ENCODE measurements around the gene NRP1. TPM values are rescaled to one million over a fixed set of nuclear protein-coding genes. Genes with fewer than 3 reads are reported as not detected.

NRP1 gene
- total and polyA plus RNA-seq, 2 donors (not counting 3 experiments of a cell fraction or from before 2014, with no cell fraction given): 122 to 306 TPM

DNA sequence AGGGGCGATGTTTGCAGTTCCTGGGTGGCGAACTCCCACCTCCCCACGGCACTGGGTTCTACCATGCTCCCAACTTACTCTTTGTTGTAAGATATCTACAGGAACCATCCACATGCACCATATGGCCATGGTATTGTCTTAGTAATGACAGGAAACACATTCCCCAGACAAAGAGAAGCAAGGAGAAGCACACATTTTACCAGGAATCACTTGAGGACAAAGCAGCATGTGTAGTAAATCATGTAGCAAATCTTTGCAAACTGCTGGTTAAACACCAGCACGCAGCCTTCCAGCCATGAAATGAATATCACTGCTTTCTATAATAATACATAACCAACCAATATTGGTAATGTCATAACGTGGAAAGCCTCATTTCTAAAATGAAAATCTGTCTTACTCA lies 101.2 kb downstream of the NRP1 start:
- Histone ChIP-seq H3K9me1 (replicated peaks; ENCODE audit: control insufficient read depth, extremely low read depth, insufficient read depth, low read length) (no peaks in the 10 kb centered on the region), H3K27ac (ENCODE audit: insufficient read depth, low read depth, low read length) (peak overlapping the region; percentile 99), H3K4me2 (ENCODE audit: insufficient read depth, low read length) (peak overlapping the region; percentile 20), H3K9ac (replicated peaks; ENCODE audit: extremely low read depth, insufficient read depth, low read length) (peak overlapping the region; percentile 82), H4K20me1 (replicated peaks; ENCODE audit: control insufficient read depth, extremely low read depth, insufficient read depth, low read length) (no peaks in the 10 kb centered on the region), H3K4me3 (replicated peaks in 1 of 3; ENCODE audit: insufficient read depth in 1 of 3, low read depth in 1 of 3, low read length in 3 of 3) (no peak overlapping the region), H3K79me2 (ENCODE audit: control insufficient read depth, insufficient read depth, low read length) (peaks cover 50% of the 10 kb centered on the region), H3K27me3 (ENCODE audit: control insufficient read depth in 2 of 2, insufficient read depth in 2 of 2, low read length in 2 of 2) (no peaks in the 10 kb centered on the region), H3K4me1 (ENCODE audit: control insufficient read depth, extremely low read depth, insufficient read depth, low read length) (peaks cover 85% of the 10 kb centered on the region), H3K9me3 (replicated peaks; ENCODE audit: control insufficient read depth, insufficient read depth, low read length) (no peaks in the 10 kb centered on the region), H2AFZ (ENCODE audit: low read depth, low read length) (no peak overlapping the region), H3K36me3 (ENCODE audit: control insufficient read depth in 2 of 2, extremely low read depth in 1 of 2, insufficient read depth in 2 of 2, low read length in 2 of 2) (peaks cover 0 to 2% of the 10 kb centered on the region in 2 experiments)
- ChIA-PET CTCF (interaction anchor here (0.7 to 2.2 kb wide), 12 partner anchors 10 to 1406 kb away, joined by 3 to 20 read pairs (median 5); no protein-coding TSS in a partner anchor), POLR2A (interaction anchor here (1.0 to 1.3 kb wide), 4 partner anchors 16 to 34 kb away, joined by 3 to 11 read pairs (median 6); no protein-coding TSS in a partner anchor)
- FAIRE-seq (peak; percentile 4), DNase-seq (ENCODE audit: low read depth, low spot score) (peak; percentile 91)
- dilution Hi-C loops (cut with MboI; ENCODE audit: extremely low pct_ligation_motif_present, low sequenced_read_pairs) (no loop called here), intact Hi-C loops (cut with micrococcal nuclease) (loop anchor here (1.0 kb wide), 5 partner anchors 16 to 40 kb away; no protein-coding TSS in a partner anchor)
- BruUV-seq (replicated peaks): TSS peak; percentile 84
- TF ChIP-seq POLR2A (IDR thresholded peaks at IDR 0.05; ENCODE audit: low read depth, low read length) (no peak), FOS (IDR thresholded peaks at IDR 0.05; ENCODE audit: borderline replicate concordance, insufficient read depth, low read length) (no peak), JUN (IDR thresholded peaks at IDR 0.05; ENCODE audit: borderline replicate concordance, insufficient read depth, insufficient read length, low read depth) (no peak), MYC (IDR thresholded peaks at IDR 0.05; ENCODE audit: low read depth, low read length) (no peak), CTCF (IDR thresholded peaks at IDR 0.05; ENCODE audit: extremely low read depth in 1 of 2, insufficient read depth in 1 of 2, low read depth in 1 of 2, low read length in 2 of 2) (no peak), GATA2 (IDR thresholded peaks at IDR 0.05; ENCODE audit: insufficient read depth, insufficient read length, low read depth, low read length) (no peak), EZH2 (IDR thresholded peaks at IDR 0.05; ENCODE audit: borderline replicate concordance, low read depth, low read length, severe bottlenecking) (no peak)
- TF ChIP-seq, protein P1, sequence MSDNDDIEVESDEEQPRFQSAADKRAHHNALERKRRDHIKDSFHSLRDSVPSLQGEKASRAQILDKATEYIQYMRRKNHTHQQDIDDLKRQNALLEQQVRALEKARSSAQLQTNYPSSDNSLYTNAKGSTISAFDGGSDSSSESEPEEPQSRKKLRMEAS (IDR thresholded peaks at IDR 0.05; ENCODE audit: insufficient read depth, insufficient read length): no peak

All from endothelial cell of umbilical vein (primary cell).